B cell (primary cell): ENCODE results near the gene NAA35. TPM values are rescaled to one million over a fixed set of nuclear protein-coding genes. Genes with fewer than 3 reads are reported as not detected.

Experiments
- ATAC-seq: fragments of 200-7000 bp; cut with Tn5 transposase; one replicate; pipeline ENCODE4 v1.10.0; 2021; ENCODE audit warnings: low read depth, mild to moderate bottlenecking, moderate number of reproducible peaks, moderate library complexity
- CTCF ChIA-PET: fragments of 350-600 bp; sonication (Branson Sonifier 250); formaldehyde crosslinking; loops from one replicate; lab custom pipeline; 2021; ENCODE audit warnings: antibody characterized with exemption, inconsistent platforms; lab: Charles Lee
- POLR2A ChIA-PET: fragments of 350-600 bp; sonication (Branson Sonifier 250); formaldehyde crosslinking; loops from one replicate; lab custom pipeline; 2021; ENCODE audit warnings: antibody characterized with exemption; lab: Charles Lee
- DNase-seq: peaks from one replicate; pipeline ENCODE4 v3.0.0; 2013
- H2AFZ ChIP-seq: 2 replicates; pipeline ENCODE4 v1.6.1; 2012; ENCODE audit warnings: mild to moderate bottlenecking, low read depth, low read length; ENCODE audit not compliant: insufficient read depth, poor library complexity, severe bottlenecking
- H3K27ac ChIP-seq, 2 donors: 1 replicate in 1 of 2; 2 replicates in 1 of 2; pipeline ENCODE4 v1.5.1; 2012 to 2013; ENCODE audit warnings: low read length in 2 of 2, mild to moderate bottlenecking in 2 of 2, moderate library complexity in 1 of 2
- H3K27me3 ChIP-seq, 4 experiments: fragments of 200-600 bp in 1 of 4; sonication (generic) in 1 of 4; replicated peaks in 1 of 4; 1 replicate in 2 of 4; 2 replicates in 2 of 4; pipeline versions ENCODE4 v1.6.1 to v1.7.0; 2013 to 2016; ENCODE audit warnings: low read length in 3 of 4, mild to moderate bottlenecking in 2 of 4, mixed read lengths in 1 of 4, moderate library complexity in 1 of 4; ENCODE audit not compliant: insufficient read depth in 4 of 4, control insufficient read depth in 3 of 4; ENCODE audit errors: control extremely low read depth in 1 of 4
- H3K36me3 ChIP-seq, 2 experiments: replicated peaks in 1 of 2; 1 replicate in 1 of 2; 2 replicates in 1 of 2; pipeline versions ENCODE4 v1.6.1 to v1.7.1; 2013; ENCODE audit warnings: low read length in 1 of 2; ENCODE audit not compliant: insufficient read depth in 2 of 2, control insufficient read depth in 1 of 2; ENCODE audit errors: control extremely low read depth in 1 of 2, extremely low read depth in 1 of 2
- H3K4me1 ChIP-seq, 2 donors: fragments of 200-600 bp in 1 of 2; sonication (generic) in 1 of 2; 1 replicate in 1 of 2; 2 replicates in 1 of 2; pipeline versions ENCODE4 v1.5.1 to v1.6.1; 2013 to 2017; ENCODE audit warnings: low read length in 2 of 2; ENCODE audit not compliant: control insufficient read depth in 2 of 2, insufficient read depth in 2 of 2
- H3K4me2 ChIP-seq: replicated peaks from 2 replicates; pipeline ENCODE3; 2012; ENCODE audit warnings: mild to moderate bottlenecking, low read depth, low read length; ENCODE audit not compliant: poor library complexity, severe bottlenecking
- H3K4me3 ChIP-seq, 5 experiments: fragments of 200-600 bp in 1 of 5; sonication (generic) in 1 of 5; 1 replicate in 3 of 5; 2 replicates in 2 of 5; pipeline versions ENCODE4 v1.5.1 to v1.7.0; 2011 to 2016; ENCODE audit warnings: low read length in 4 of 5, mild to moderate bottlenecking in 4 of 5, low read depth in 2 of 5, control low read depth in 1 of 5, moderate library complexity in 1 of 5; ENCODE audit not compliant: insufficient read depth in 1 of 5; ENCODE audit errors: control extremely low read depth in 1 of 5, extremely low read depth in 1 of 5
- H3K79me2 ChIP-seq: fragments of 200-600 bp; sonication (generic); one replicate; pipeline ENCODE4 v1.6.0; 2016; ENCODE audit warnings: low read length; ENCODE audit not compliant: control insufficient read depth, insufficient read depth
- H3K9ac ChIP-seq: fragments of 200-600 bp; sonication (generic); 2 replicates; pipeline ENCODE4 v1.6.1; 2017; ENCODE audit warnings: mild to moderate bottlenecking, low read length, moderate library complexity
- H3K9me3 ChIP-seq, 3 donors: one replicate each; pipeline versions ENCODE4 v1.6.1 to v1.7.1; 2013; ENCODE audit warnings: low read length in 2 of 3; ENCODE audit not compliant: control insufficient read depth in 2 of 3, insufficient read depth in 1 of 3; ENCODE audit errors: control extremely low read depth in 1 of 3
- H4K20me1 ChIP-seq: 2 replicates; pipeline ENCODE4 v1.6.0; 2012; ENCODE audit warnings: mild to moderate bottlenecking, low read length; ENCODE audit not compliant: insufficient read depth, control insufficient read depth, poor library complexity, severe bottlenecking
- H3K27ac Mint-ChIP-seq: one replicate; pipeline ENCODE4 v1.8.0; 2021; ENCODE audit warnings: mixed read lengths
- H3K27me3 Mint-ChIP-seq: one replicate; pipeline ENCODE4 v1.8.0; 2021; ENCODE audit warnings: mixed read lengths
- H3K4me1 Mint-ChIP-seq: one replicate; pipeline ENCODE4 v1.8.0; 2021; ENCODE audit warnings: mixed read lengths
- H3K4me3 Mint-ChIP-seq: one replicate; pipeline ENCODE4 v1.8.0; 2021; ENCODE audit warnings: mixed read lengths
- H3K9me3 Mint-ChIP-seq: one replicate; pipeline ENCODE4 v1.8.0; 2022; ENCODE audit warnings: mixed read lengths; ENCODE audit not compliant: insufficient read depth
- EZH2 ChIP-seq: IDR thresholded peaks from 2 replicates; pipeline ENCODE4 v1.6.1; 2012; ENCODE audit warnings: borderline replicate concordance, low read depth, mild to moderate bottlenecking, moderate library complexity, low read length; ENCODE audit not compliant: insufficient read depth, poor library complexity, severe bottlenecking
- WGBS: methylation state at CpG from one replicate; pipeline ENCODE4 v1.1.5; 2013; ENCODE audit warnings: missing lambda C conversion rate; ENCODE audit not compliant: insufficient coverage; 5-methylcytosine and 5-hydroxymethylcytosine counted together
- intact Hi-C: fragments of 100-400 bp; cut with micrococcal nuclease; formaldehyde crosslinking; loops from one replicate; pipeline ENCODE4 v1.10.0; 2022
- polyA plus RNA-seq: library from polyadenylated mRNA; depleted of rRNA; stranded (reverse); fragments of >200 nt; gene quantifications from 2 replicates; pipeline ENCODE4 v1.2.3, GENCODE V29; 2012
- total RNA-seq, 2 donors: library from RNA; stranded (reverse); fragments of 120-200 nt in 1 of 2; gene quantifications; 1 replicate in 1 of 2; 2 replicates in 1 of 2; pipeline versions ENCODE4 v1.2.3 to v1.2.4, GENCODE V29; 2013 to 2022
- TF ChIP-seq, protein P1 (sequence below): fragments of 200-600 bp; IDR thresholded peaks from one replicate; pipeline ENCODE4 v1.8.0; 2022; ENCODE audit warnings: antibody characterized with exemption, mild to moderate bottlenecking

NAA35 gene
- total and polyA plus RNA-seq, 2 donors (not counting 1 experiment from before 2014, with no cell fraction given), result 4.5 to 26.2 TPM

DNA sequence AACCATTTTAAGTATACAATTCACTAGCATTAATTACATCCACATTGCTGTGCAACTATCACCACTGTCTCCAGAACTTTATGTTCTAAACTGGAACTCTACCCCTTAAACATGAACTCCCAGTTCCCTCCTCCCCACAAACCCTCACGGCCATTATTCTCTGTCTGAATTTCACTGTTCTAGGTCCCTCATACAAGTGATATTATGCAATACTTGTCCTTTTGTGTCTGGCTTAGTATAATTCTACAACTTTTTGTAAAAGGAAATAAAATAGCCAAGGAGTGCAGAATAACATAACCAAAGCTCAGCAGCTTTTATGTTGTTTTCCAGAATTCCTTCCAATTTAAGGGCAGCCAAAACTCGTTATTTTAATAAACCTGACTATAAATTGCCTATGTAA is 53.2 kb downstream of the NAA35 start:
- no peaks in the 10 kb centered on the region for H3K27me3 ChIP-seq
- H3K27ac Mint-ChIP-seq, result no peak overlapping the region
- no peaks in the 10 kb centered on the region for H3K27me3 Mint-ChIP-seq
- H3K27ac ChIP-seq, result no peak overlapping the region
- TF ChIP-seq, protein P1, sequence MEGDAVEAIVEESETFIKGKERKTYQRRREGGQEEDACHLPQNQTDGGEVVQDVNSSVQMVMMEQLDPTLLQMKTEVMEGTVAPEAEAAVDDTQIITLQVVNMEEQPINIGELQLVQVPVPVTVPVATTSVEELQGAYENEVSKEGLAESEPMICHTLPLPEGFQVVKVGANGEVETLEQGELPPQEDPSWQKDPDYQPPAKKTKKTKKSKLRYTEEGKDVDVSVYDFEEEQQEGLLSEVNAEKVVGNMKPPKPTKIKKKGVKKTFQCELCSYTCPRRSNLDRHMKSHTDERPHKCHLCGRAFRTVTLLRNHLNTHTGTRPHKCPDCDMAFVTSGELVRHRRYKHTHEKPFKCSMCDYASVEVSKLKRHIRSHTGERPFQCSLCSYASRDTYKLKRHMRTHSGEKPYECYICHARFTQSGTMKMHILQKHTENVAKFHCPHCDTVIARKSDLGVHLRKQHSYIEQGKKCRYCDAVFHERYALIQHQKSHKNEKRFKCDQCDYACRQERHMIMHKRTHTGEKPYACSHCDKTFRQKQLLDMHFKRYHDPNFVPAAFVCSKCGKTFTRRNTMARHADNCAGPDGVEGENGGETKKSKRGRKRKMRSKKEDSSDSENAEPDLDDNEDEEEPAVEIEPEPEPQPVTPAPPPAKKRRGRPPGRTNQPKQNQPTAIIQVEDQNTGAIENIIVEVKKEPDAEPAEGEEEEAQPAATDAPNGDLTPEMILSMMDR, result no peak
- TF ChIP-seq EZH2, result no peak
- H3K9me3 ChIP-seq, result no peaks in the 10 kb centered on the region
- H3K4me2 ChIP-seq, result no peak overlapping the region
- H4K20me1 ChIP-seq, result no peaks in the 10 kb centered on the region
- DNase-seq (no peak), ATAC-seq (no peak)
- no peaks in the 10 kb centered on the region for H3K9me3 Mint-ChIP-seq
- no peaks in the 10 kb centered on the region for H3K79me2 ChIP-seq
- H3K4me1 Mint-ChIP-seq, result peaks cover 3% of the 10 kb centered on the region
- intact Hi-C loops, result no loop called here
- H3K4me3 Mint-ChIP-seq, result no peak overlapping the region
- ChIA-PET CTCF (no interaction called here), POLR2A (no interaction called here)
- H3K4me3 ChIP-seq, result no peak overlapping the region
- H3K4me1 ChIP-seq, result no peaks in the 10 kb centered on the region
- H2AFZ ChIP-seq, result no peak overlapping the region
- no peak overlapping the region for H3K9ac ChIP-seq
- peaks cover 2 to 10% of the 10 kb centered on the region in 2 experiments for H3K36me3 ChIP-seq
- WGBS, result no CpG with 5 or more reads among the region's 2 CpGs

GRCh38 chr9:85995097-85995496 is 54.2 kb downstream of the NAA35 start:
- Mint-ChIP-seq H3K9me3 (no peaks in the 10 kb centered on the region), H3K4me3 (no peak overlapping the region), H3K27ac (no peak overlapping the region), H3K27me3 (no peaks in the 10 kb centered on the region), H3K4me1 (peaks cover 3% of the 10 kb centered on the region)
- H3K9ac ChIP-seq, result no peak overlapping the region
- H3K4me2 ChIP-seq, result no peak overlapping the region
- no peak overlapping the region for H3K4me3 ChIP-seq
- ChIA-PET POLR2A (no interaction called here), CTCF (no interaction called here)
- TF ChIP-seq, protein P1, result no peak
- TF ChIP-seq EZH2, result no peak
- H4K20me1 ChIP-seq, result no peaks in the 10 kb centered on the region
- H2AFZ ChIP-seq, result no peak overlapping the region
- H3K27me3 ChIP-seq, result no peaks in the 10 kb centered on the region
- no peaks in the 10 kb centered on the region for H3K79me2 ChIP-seq
- no peaks in the 10 kb centered on the region for H3K9me3 ChIP-seq
- peaks cover 2 to 10% of the 10 kb centered on the region in 2 experiments for H3K36me3 ChIP-seq
- ATAC-seq (no peak), DNase-seq (no peak)
- intact Hi-C loops, result no loop called here
- no peaks in the 10 kb centered on the region for H3K4me1 ChIP-seq
- no peak overlapping the region for H3K27ac ChIP-seq
